GM21526 (cell line): ENCODE measurements around the gene SETBP1.

Source experiments
- ATAC-seq: cut with Tn5 transposase; IDR thresholded peaks from one replicate; pipeline ENCODE4 v1.9.1; 2021; ENCODE audit warnings: moderate library complexity; ENCODE audit not compliant: unreplicated experiment, low FRiP score

SETBP1 gene

GRCh38 chr18:44729631-44730101, 49.0 kb downstream of the SETBP1 start:
- ATAC-seq: peak; percentile 41

- ATAC-seq: no peak
Measured at GRCh38 chr18:44730803-44731529, 50.3 kb downstream of the SETBP1 start.

GRCh38 chr18:44731530-44732237, 51.0 kb downstream of the SETBP1 start:
- ATAC-seq: peak; percentile 45

DNA sequence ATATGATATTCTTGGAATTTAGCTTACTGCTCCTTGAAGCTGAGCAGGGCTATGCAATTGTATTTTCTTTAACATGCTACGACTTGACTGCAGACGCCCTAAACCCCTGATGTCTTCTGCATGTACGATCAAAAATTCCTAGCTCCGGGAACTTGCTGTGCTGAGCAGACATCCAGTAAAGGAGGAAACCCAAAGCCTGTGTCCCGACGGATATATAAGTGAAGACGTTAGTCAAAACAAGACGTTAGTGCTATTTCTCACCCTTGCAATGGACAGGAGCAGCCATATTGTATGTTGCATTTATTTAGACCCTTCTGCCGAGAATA, 51.5 kb downstream of the SETBP1 start:
- no peak for ATAC-seq

- no peak for ATAC-seq
Measured at GRCh38 chr18:44732599-44732998, 51.9 kb downstream of the SETBP1 start.

DNA sequence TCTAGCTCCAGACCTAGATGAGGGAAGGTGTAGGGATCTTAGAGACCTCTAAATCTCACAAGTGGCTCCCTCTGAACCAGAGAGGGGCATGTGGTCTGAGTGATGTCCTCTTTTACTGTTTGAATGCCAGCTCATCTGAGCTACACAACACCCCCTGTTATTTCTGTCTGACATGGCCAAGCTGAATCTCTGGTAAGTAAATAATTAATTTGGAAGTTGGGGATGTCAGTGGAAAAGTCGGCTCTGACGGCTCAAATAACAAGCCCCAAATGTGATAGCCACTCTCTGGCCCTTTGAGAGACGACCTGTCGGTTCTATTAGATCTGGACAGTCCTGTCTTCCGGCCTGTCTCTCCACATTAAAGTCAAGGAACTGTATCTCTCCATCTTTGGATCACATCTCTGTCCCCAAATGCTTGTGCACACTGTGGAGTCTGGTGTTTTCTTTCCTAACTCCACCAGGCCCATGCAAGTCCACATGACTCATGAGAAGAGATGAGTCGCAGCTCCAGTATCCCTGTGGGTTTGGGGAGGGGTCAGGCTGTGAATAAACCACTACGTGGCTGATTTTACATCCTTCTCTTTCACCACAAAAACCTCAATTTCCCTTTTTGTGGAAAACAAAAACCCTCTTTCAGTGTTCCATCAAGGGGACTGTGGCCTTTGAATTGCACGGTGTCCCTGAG, 52.5 kb downstream of the SETBP1 start:
- ATAC-seq: no peak

DNA sequence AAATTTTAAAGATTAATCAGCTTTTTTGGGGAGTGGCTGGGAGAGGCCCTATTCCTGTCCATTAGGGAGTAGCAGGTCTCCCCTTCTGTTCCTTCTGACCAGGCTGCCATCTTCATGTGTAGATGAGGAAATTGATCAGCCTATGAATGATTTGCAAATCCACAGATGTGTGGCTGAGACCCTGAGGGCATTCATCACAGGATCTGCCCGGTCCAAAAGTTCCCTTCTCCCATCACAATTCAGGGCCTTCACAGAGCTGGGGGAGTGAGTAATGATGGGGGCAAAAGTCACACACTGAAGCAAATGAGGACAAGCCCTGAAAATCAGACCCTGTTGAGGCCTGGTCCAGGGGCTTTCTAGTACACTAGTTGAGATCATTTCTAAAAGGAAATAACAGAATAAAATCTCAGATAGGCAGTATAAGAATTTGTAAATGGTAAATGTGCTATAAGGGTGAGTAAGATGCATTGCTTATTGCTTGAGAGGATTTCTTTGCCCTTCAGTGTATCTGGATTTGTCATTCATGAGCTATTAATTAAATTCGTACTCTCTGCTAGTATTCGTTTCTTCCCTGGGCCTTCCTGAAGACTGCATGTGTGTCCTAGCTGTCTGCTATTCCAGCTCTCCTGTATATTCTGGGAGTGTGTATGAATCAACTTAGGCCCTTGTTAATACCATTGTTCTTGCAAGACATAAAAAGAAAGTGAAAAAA, 53.2 kb downstream of the SETBP1 start:
- no peak for ATAC-seq

DNA sequence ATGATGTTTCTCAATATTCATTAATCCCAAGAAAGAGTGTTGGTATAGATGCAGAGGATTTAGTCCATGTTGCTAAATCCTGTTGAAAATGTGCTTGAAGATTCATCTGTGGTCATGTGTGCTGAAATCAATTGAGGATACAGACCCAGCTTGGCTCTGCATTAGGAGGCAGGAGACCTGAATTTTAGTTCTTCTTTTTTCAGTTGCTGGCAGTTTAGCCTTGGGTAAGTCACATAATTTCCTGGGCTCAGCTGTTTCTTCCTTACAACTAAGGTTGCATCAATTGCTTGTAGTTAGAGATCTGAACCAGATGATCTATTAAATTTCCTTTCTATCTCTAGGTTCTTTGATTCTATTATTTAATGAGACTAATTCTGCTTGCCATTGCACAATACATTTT, 54.4 kb downstream of the SETBP1 start:
- no peak for ATAC-seq

GRCh38 chr18:44736664-44737380, 56.1 kb downstream of the SETBP1 start:
- no peak for ATAC-seq

- ATAC-seq: no peak
Measured at GRCh38 chr18:44737623-44738022, 56.9 kb downstream of the SETBP1 start.

DNA sequence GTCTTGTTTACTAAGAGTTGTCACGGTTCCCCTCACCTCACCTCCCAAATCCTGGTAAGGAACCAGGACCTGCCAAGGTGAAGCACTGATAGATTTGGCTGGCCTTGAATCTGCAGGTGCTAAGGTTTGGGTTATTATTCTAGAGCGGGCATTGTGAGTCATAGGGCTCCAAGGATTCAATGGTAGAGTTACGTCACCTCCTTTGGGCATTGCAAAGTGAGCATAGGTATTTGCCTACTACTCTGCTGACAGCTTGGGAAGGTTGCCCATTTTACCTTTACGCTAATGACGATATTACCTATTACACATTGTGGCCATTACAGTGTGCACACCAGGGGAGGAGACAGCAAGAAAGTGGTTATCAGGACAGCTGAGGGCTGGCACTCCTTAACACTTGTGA, 59.3 kb downstream of the SETBP1 start:
- ATAC-seq: no peak

GRCh38 chr18:44741085-44741484, 60.4 kb downstream of the SETBP1 start:
- no peak for ATAC-seq

- no peak for ATAC-seq
Measured at GRCh38 chr18:44741511-44741910, 60.8 kb downstream of the SETBP1 start.

DNA sequence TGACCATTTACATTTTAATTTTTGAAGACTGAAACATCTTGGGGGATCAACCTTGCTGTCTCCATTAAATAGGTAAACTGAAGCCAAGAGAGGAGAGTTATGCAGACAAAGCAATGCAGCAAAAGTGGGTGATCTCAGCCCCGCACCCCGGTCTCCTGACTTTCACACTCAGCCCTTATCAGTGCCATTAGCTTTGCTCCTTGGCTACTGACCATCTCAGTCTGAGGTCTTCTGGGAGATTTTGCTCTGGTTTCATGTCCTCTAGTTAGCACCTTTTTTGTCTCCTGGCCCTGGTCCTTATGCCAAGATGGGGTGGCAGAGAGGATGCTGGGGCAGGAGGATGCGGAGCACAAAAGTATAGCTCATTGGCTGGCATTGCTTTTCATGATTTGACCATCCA, 61.4 kb downstream of the SETBP1 start:
- no peak for ATAC-seq

GRCh38 chr18:44742718-44743311, 62.1 kb downstream of the SETBP1 start:
- ATAC-seq: no peak

DNA sequence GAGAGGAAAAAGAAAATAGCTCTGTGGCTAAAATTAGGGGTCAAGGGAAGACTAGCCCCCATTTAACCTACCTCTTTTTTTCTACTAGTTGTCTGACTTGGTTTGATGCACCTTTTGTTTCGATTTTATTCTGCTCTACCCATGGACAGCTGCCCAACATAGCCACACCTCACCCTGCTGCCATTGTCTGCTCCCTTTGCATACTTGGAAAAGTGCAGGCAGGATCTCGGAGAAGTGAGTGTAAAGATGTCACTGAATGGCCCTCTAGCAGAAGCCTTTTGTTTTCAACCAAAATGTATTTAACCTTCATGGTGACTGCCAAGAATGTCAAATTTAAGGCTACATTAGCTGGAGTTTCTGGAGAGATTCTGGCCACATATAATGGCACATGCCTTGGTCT, 62.9 kb downstream of the SETBP1 start:
- ATAC-seq: no peak

GRCh38 chr18:44744161-44745121, 63.8 kb downstream of the SETBP1 start:
- no peak for ATAC-seq

- no peak for ATAC-seq
Measured at GRCh38 chr18:44747157-44747556, 66.5 kb downstream of the SETBP1 start.

GRCh38 chr18:44748582-44748981, 67.9 kb downstream of the SETBP1 start:
- no peak for ATAC-seq
